GM12864 (cell line): ENCODE measurements around the gene ADGRB2.

Experiments
- DNase-seq: peaks from one replicate; pipeline ENCODE4 v3.0.0-alpha.2; 2011; ENCODE audit warnings: low read depth
- H3K4me3 ChIP-seq: 2 replicates; pipeline ENCODE4 v1.5.1; 2011; ENCODE audit warnings: mild to moderate bottlenecking, low read depth, low read length, control low read depth
- TF ChIP-seq, protein P1 (sequence below): IDR thresholded peaks from 2 replicates; pipeline ENCODE4 v1.5.1; 2011; ENCODE audit warnings: low read depth, mild to moderate bottlenecking, moderate library complexity, low read length, control low read depth, inconsistent platforms; ENCODE audit errors: missing control alignments

The ADGRB2 gene

GRCh38 chr1:31742462-31743212 is 21.5 kb downstream of the ADGRB2 start:
- TF ChIP-seq, protein P1, sequence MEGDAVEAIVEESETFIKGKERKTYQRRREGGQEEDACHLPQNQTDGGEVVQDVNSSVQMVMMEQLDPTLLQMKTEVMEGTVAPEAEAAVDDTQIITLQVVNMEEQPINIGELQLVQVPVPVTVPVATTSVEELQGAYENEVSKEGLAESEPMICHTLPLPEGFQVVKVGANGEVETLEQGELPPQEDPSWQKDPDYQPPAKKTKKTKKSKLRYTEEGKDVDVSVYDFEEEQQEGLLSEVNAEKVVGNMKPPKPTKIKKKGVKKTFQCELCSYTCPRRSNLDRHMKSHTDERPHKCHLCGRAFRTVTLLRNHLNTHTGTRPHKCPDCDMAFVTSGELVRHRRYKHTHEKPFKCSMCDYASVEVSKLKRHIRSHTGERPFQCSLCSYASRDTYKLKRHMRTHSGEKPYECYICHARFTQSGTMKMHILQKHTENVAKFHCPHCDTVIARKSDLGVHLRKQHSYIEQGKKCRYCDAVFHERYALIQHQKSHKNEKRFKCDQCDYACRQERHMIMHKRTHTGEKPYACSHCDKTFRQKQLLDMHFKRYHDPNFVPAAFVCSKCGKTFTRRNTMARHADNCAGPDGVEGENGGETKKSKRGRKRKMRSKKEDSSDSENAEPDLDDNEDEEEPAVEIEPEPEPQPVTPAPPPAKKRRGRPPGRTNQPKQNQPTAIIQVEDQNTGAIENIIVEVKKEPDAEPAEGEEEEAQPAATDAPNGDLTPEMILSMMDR: no peak
- DNase-seq: no peak
- no peak overlapping the region for H3K4me3 ChIP-seq

GRCh38 chr1:31739346-31739745 is 24.8 kb downstream of the ADGRB2 start:
- no peak for DNase-seq
- TF ChIP-seq, protein P1: no peak

DNA sequence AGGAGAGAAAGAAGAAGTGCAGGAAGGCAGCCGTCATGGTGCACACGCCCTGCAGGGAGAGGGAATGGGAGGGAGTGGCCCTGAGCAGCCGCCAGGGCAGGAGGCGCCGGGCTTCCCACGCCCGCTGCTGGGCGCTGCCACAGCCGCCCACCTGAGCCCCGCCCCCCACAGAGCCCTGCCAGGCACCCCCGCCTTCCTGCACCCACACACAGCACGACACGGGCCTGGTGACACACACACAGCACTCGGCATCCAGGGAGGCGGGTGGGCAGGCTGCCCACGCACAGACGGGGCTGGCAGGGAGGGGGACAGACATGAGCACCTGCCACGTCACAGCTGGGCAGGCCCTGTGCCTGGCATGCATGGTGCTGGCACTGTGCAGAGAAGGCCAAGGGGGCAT is 27.5 kb downstream of the ADGRB2 start:
- no peak for DNase-seq
- no peak overlapping the region for H3K4me3 ChIP-seq
- TF ChIP-seq, protein P1: no peak

More at GRCh38 chr1:31739346-31739745, 24.8 kb downstream of the ADGRB2 start:
- H3K4me3 ChIP-seq: no peak overlapping the region

DNA sequence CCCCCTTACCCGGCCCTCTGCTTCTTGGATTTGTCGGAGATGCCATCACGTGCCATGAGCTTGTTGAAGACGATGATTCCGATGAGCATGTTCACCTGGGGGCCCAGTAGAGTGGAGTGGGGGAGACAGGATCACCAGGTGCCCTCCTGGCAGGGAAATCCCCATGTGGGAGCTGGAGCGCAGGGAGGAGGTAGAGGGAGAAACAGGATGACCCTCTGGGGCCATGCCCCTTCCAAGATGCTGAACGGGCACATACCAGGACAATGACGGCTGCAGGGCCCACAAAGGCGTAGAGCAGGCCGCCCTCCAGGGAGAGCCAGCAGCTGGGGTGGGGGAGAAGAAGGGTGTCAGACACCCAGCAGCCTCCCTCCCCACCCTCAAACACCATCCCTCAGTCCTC is 28.6 kb downstream of the ADGRB2 start:
- TF ChIP-seq, protein P1: no peak
- no peak for DNase-seq

DNA sequence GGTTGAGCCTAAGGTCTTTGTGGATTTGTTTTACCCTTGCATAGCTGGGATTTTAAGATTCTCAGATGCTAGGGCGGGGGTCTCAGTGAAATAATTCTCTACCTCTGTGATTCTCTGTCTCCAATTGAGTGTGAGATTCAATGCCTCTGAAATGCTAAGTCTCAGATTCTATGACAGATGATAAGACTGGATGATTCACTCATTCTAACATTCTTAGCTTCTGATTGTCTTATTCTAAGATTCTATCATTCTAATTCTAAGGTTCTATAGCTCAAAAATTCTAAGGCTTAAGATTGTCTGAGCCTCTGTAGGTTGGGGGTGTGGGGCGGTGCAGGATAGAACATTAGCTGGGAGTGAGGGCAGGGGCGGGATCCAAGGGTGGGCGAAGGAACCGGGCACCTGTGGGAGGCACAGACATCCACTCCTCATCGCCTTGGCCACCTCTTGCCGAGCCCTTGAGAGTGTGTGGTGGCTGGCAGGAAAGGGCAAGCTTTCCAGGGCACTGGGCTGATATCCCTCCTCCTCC is 29.5 kb downstream of the ADGRB2 start:
- TF ChIP-seq, protein P1: no peak
- no peak for DNase-seq
- no peak overlapping the region for H3K4me3 ChIP-seq

More for the DNA sequence above, 28.6 kb downstream of the ADGRB2 start:
- no peak overlapping the region for H3K4me3 ChIP-seq

DNA sequence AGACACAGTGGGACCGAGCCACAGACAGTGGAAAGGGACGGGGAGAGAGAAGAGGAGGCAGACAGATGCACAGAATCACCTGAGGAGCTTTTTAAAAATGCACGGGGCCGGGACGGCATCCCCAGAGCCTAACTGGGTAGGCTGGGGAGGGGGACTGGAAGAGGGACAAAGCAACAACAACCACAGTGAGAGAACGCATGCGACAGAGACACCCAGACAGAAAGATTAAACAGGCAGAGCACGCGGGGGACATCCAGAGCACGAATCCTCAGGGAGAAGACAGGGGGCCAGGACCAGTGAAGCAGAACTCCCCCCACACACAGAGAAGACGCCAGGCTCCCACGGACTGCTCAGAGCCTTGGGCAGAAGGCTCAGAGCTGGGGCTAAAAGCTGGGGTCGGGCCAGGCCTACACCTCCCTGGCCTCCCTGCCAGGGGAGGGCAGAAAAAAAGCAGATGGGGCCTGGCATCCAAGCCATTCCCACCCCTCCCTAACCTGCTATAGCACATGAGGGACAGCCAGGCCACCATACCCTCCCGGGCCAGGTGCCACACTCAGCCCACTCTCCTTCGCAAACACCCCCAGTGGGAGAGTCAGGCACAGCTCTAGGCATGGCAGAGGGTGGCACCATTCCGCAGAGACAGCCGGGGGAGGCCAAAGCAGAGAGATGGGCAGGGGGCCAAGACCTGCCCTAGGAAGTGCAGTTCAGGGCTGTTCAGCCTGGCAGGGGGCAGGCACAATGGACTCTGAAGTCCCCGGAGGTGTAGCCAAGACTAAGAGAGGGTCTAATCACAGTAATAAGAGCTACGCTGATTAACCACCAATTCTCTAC is 30.5 kb downstream of the ADGRB2 start:
- TF ChIP-seq, protein P1: no peak
- no peak for DNase-seq
- H3K4me3 ChIP-seq: no peak overlapping the region
